ENCODE results near the gene JAKMIP2. TPM values are rescaled to one million over a fixed set of nuclear protein-coding genes. Genes with fewer than 3 reads are reported as not detected.

Gene JAKMIP2
- total RNA-seq, 1 donor from 2014 or later: 6.0 TPM

GRCh38 chr5:147689426-147689825 lies 93.1 kb downstream of the JAKMIP2 start:
- Mint-ChIP-seq H3K4me3 (ENCODE audit: low read depth) (no peak overlapping the region), H3K27me3 (no peaks in the 10 kb centered on the region), H3K9me3 (ENCODE audit: low read depth) (no peaks in the 10 kb centered on the region), H3K4me1 (ENCODE audit: low read depth) (peaks cover 12% of the 10 kb centered on the region), H3K36me3 (ENCODE audit: insufficient read depth) (no peaks in the 10 kb centered on the region), H3K27ac (no peak overlapping the region)
- TF ChIP-seq, protein P1, sequence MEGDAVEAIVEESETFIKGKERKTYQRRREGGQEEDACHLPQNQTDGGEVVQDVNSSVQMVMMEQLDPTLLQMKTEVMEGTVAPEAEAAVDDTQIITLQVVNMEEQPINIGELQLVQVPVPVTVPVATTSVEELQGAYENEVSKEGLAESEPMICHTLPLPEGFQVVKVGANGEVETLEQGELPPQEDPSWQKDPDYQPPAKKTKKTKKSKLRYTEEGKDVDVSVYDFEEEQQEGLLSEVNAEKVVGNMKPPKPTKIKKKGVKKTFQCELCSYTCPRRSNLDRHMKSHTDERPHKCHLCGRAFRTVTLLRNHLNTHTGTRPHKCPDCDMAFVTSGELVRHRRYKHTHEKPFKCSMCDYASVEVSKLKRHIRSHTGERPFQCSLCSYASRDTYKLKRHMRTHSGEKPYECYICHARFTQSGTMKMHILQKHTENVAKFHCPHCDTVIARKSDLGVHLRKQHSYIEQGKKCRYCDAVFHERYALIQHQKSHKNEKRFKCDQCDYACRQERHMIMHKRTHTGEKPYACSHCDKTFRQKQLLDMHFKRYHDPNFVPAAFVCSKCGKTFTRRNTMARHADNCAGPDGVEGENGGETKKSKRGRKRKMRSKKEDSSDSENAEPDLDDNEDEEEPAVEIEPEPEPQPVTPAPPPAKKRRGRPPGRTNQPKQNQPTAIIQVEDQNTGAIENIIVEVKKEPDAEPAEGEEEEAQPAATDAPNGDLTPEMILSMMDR (IDR thresholded peaks at IDR 0.05; ENCODE audit: unreplicated experiment): no peak
- DNase-seq (ENCODE audit: low spot score, unreplicated experiment): no peak

- no peaks in the 10 kb centered on the region for H3K27me3 Mint-ChIP-seq
Observed at GRCh38 chr5:147688656-147689356, 93.7 kb downstream of the JAKMIP2 start.

DNA sequence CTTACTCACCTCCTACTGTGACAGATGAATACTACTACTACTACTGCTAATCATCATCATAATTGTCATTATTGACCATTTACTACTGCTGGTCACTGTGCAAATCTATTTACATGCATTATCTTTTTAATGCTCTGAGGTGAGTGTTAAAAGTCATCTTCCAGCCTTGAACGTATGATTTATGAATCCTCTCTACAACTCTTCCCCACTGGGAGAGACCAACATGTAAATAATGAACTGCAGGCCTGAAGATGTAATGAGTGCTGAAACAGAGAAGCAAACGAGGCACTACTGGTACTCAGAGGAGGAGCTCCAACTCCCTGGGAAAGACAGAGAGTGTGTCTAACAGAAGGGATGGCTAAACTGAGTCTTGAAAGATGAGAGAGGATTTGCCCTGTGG lies 95.4 kb downstream of the JAKMIP2 start:
- H3K27ac Mint-ChIP-seq: no peak overlapping the region
- no peak for DNase-seq (ENCODE audit: low spot score, unreplicated experiment)
- H3K9me3 Mint-ChIP-seq (ENCODE audit: low read depth): no peaks in the 10 kb centered on the region
- H3K4me3 Mint-ChIP-seq (ENCODE audit: low read depth): no peak overlapping the region
- peaks cover 13% of the 10 kb centered on the region for H3K4me1 Mint-ChIP-seq (ENCODE audit: low read depth)
- no peaks in the 10 kb centered on the region for H3K27me3 Mint-ChIP-seq
- TF ChIP-seq, protein P1 (IDR thresholded peaks at IDR 0.05; ENCODE audit: unreplicated experiment): no peak
- no peaks in the 10 kb centered on the region for H3K36me3 Mint-ChIP-seq (ENCODE audit: insufficient read depth)

More at GRCh38 chr5:147688656-147689356, 93.7 kb downstream of the JAKMIP2 start:
- H3K9me3 Mint-ChIP-seq (ENCODE audit: low read depth): no peaks in the 10 kb centered on the region
- H3K4me1 Mint-ChIP-seq (ENCODE audit: low read depth): peaks cover 12% of the 10 kb centered on the region
- no peak overlapping the region for H3K27ac Mint-ChIP-seq
- no peak overlapping the region for H3K4me3 Mint-ChIP-seq (ENCODE audit: low read depth)
- DNase-seq (ENCODE audit: low spot score, unreplicated experiment): no peak
- TF ChIP-seq, protein P1 (IDR thresholded peaks at IDR 0.05; ENCODE audit: unreplicated experiment): no peak
- no peaks in the 10 kb centered on the region for H3K36me3 Mint-ChIP-seq (ENCODE audit: insufficient read depth)

DNA sequence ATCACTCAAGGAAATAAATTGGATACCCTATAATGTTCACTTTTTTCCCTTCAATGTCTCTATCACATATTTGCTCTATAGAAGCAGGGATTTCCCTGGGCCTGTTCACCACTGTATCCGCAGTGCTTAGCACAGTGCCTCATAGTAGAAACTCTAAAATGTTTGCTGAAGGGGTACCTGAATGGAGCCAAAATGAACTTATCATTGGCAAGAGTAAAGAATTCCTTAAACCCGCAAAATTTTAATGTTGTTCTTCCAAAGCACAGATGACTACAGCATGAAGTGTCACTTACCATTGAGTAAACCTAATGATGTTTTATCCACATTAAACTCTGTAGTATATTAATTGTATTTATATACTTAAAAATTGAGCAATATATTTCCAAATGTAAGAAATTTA lies 96.1 kb downstream of the JAKMIP2 start:
- Mint-ChIP-seq H3K36me3 (ENCODE audit: insufficient read depth) (no peaks in the 10 kb centered on the region), H3K4me1 (ENCODE audit: low read depth) (peaks cover 9% of the 10 kb centered on the region), H3K9me3 (ENCODE audit: low read depth) (no peaks in the 10 kb centered on the region), H3K27me3 (no peaks in the 10 kb centered on the region), H3K4me3 (ENCODE audit: low read depth) (no peak overlapping the region), H3K27ac (no peak overlapping the region)
- TF ChIP-seq, protein P1 (IDR thresholded peaks at IDR 0.05; ENCODE audit: unreplicated experiment): no peak
- DNase-seq (ENCODE audit: low spot score, unreplicated experiment): no peak

GRCh38 chr5:147685993-147686392 lies 96.5 kb downstream of the JAKMIP2 start:
- Mint-ChIP-seq H3K4me1 (ENCODE audit: low read depth) (peaks cover 5% of the 10 kb centered on the region), H3K27ac (no peak overlapping the region)
- TF ChIP-seq, protein P1 (IDR thresholded peaks at IDR 0.05; ENCODE audit: unreplicated experiment): no peak

More at GRCh38 chr5:147685993-147686392, 96.5 kb downstream of the JAKMIP2 start:
- no peak for DNase-seq (ENCODE audit: low spot score, unreplicated experiment)
- H3K36me3 Mint-ChIP-seq (ENCODE audit: insufficient read depth): no peaks in the 10 kb centered on the region
- H3K9me3 Mint-ChIP-seq (ENCODE audit: low read depth): no peaks in the 10 kb centered on the region
- no peak overlapping the region for H3K4me3 Mint-ChIP-seq (ENCODE audit: low read depth)
- peaks cover 4% of the 10 kb centered on the region for H3K27me3 Mint-ChIP-seq

Measured in progenitor cell of endocrine pancreas (in vitro differentiated cells).